HG02571 (cell line): ENCODE measurements around the gene NFIA.

Experiments
- ATAC-seq: cut with Tn5 transposase; IDR thresholded peaks from one replicate; pipeline ENCODE4 v1.9.1; 2021; ENCODE audit warnings: mild to moderate bottlenecking, moderate library complexity; ENCODE audit not compliant: unreplicated experiment

The NFIA gene

DNA sequence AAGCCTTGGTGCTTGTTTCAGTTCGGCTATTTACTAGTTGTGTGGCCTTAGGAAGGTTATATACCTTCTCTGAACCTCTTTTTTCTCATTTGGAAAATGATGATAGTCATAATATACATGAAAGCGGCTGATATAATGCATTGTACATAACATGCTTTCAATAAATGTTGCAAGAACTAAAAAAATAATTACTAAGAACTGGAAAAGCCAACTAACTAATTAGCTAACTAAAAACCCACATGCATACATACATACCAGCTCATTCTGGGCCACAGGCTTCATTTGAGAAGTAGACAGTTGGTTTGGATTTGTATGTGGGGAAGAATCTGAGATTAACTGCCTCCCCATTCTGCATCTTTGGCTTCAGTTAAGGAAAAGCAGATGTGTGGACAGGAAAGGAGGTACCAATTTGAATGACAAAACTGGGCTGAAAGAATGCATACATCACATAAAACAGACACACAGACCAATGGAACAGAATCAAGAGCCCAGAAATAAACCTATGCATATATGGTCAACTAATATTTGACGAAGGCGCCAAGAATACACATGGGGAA, 424.7 kb downstream of the NFIA start:
- ATAC-seq, result no peak
